Ishikawa (cell line): Measurements from ENCODE around the gene NKD1.

Source experiments
- CEBPB ChIP-seq: IDR thresholded peaks from 2 replicates; pipeline ENCODE4 v1.6.1; 2012
- CREB1 ChIP-seq: IDR thresholded peaks from 2 replicates; pipeline ENCODE4 v1.6.1; 2012; ENCODE audit warnings: low read depth
- EGR1 ChIP-seq: IDR thresholded peaks from 2 replicates; pipeline ENCODE4 v1.6.1; 2012
- EP300 ChIP-seq: IDR thresholded peaks from 2 replicates; pipeline ENCODE4 v1.6.1; 2012; ENCODE audit warnings: borderline replicate concordance
- FOXM1 ChIP-seq: IDR thresholded peaks from 2 replicates; pipeline ENCODE4 v1.6.1; 2012; ENCODE audit warnings: low read depth, borderline replicate concordance
- MAX ChIP-seq: IDR thresholded peaks from 2 replicates; pipeline ENCODE4 v1.6.1; 2012
- NFIC ChIP-seq: IDR thresholded peaks from 2 replicates; pipeline ENCODE4 v1.6.1; 2012
- RAD21 ChIP-seq: IDR thresholded peaks from 2 replicates; pipeline ENCODE4 v1.6.1; 2012; ENCODE audit warnings: low read depth
- REST ChIP-seq: IDR thresholded peaks from 2 replicates; pipeline ENCODE4 v1.6.1; 2012; ENCODE audit warnings: low read depth, mild to moderate bottlenecking
- TAF1 ChIP-seq: IDR thresholded peaks from 2 replicates; pipeline ENCODE4 v1.6.1; 2012; ENCODE audit warnings: low read depth, mild to moderate bottlenecking
- TCF12 ChIP-seq: IDR thresholded peaks from 2 replicates; pipeline ENCODE4 v1.6.1; 2012; ENCODE audit warnings: low read depth
- TEAD4 ChIP-seq: IDR thresholded peaks from 2 replicates; pipeline ENCODE4 v1.6.1; 2012
- USF1 ChIP-seq: IDR thresholded peaks from 2 replicates; pipeline ENCODE4 v1.6.1; 2012
- YY1 ChIP-seq: IDR thresholded peaks from 2 replicates; pipeline ENCODE4 v1.6.1; 2012; ENCODE audit warnings: low read depth
- ZBTB7A ChIP-seq: IDR thresholded peaks from 2 replicates; pipeline ENCODE4 v1.6.1; 2012; ENCODE audit warnings: low read depth

Gene NKD1

DNA sequence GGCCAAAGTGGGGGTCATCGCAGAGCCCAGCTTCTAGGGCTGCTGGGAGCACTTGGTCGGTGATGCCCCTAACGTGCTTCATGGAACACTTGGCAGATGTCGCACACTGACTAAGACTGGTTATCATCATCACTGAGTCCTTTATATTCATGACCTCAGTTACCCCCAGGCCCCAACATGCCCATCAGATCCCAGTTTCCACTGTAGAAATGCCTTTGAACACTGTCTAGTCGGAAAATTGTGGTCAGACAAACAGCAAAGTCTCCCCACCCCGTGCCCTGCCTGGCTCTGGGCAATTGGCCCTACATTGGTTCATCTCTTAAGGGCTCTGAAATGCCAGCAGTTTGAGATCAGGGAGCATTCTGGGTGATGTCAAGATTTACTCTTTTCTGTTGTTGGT lies 51.3 kb downstream of the NKD1 start:
- TF ChIP-seq TCF12 (no peak), USF1 (no peak), RAD21 (no peak), YY1 (no peak), REST (no peak), TEAD4 (no peak), FOXM1 (no peak), EP300 (no peak)

GRCh38 chr16:50600582-50601283 lies 52.5 kb downstream of the NKD1 start:
- no peak for TF ChIP-seq REST
- TF ChIP-seq TCF12: no peak
- TF ChIP-seq CEBPB: no peak
- TF ChIP-seq TEAD4: no peak
- no peak for TF ChIP-seq MAX
- TF ChIP-seq FOXM1: no peak

GRCh38 chr16:50601341-50601740 lies 53.1 kb downstream of the NKD1 start:
- TF ChIP-seq REST: no peak
- no peak for TF ChIP-seq EP300
- TF ChIP-seq TAF1: no peak
- TF ChIP-seq RAD21: no peak
- no peak for TF ChIP-seq YY1
- TF ChIP-seq USF1: no peak
- TF ChIP-seq EGR1: no peak
- TF ChIP-seq NFIC: no peak
- no peak for TF ChIP-seq TCF12
- TF ChIP-seq FOXM1: no peak
- TF ChIP-seq CREB1: no peak
- no peak for TF ChIP-seq ZBTB7A
- no peak for TF ChIP-seq CEBPB

DNA sequence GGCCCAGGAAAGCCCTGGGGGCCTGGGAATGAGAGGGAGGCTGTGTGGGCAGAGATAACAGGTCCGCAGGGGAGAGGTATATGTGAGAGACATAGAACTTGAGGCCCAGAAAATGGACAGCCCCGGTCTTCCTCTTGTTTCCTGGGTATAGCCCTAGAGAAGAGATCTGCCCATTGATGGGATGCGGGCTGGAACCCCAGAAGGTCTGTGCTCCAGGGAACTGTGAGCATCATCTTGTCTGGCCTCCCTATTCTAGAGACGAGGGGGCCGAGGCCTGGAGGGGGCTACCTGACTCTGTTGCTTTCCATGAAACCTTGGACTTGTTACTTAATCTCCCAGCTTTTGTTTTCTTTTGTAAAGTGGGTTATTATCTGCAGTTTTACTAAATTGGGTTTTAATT lies 53.9 kb downstream of the NKD1 start:
- TF ChIP-seq EP300 (no peak), MAX (no peak)

DNA sequence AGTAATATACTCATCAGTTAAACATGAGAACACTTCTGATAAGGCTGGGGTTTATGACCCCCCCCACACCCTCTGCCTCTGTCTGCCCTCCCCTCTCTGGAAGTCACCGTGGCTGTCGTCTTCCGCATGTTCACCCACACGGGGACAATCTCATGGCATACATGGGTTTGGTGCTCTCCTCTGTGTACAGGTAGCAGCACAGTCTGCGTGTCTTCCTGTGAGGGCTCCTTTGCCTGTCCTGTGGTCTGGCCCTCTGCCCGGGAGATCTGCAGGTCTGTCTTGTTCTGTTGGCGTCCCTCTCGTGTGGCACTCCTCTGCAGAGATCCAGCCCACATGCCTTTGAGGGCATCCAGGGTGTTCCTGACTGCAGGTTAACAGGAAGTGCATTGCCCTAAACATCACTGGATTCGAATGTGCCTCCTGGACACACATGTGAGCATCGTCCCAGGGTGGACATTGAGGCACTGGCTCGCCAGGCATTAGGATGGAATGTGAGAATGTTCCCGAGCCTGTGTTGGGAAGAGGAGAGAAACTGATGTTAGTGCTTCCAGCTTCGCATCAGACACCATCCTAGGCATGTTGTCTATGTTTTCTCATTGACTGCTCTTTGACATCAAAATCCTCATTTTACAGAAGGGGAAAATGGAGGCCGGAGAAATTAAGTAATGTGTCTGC lies 54.5 kb downstream of the NKD1 start:
- no peak for TF ChIP-seq EGR1
- no peak for TF ChIP-seq TCF12
- no peak for TF ChIP-seq USF1
- TF ChIP-seq YY1: no peak
- TF ChIP-seq RAD21: no peak
